H9 (cell line): ENCODE results near the gene PRR33. TPM values are rescaled to one million over a fixed set of nuclear protein-coding genes. Genes with fewer than 3 reads are reported as not detected.

ENCODE experiments used
- DNase-seq: peaks from one replicate; pipeline ENCODE4 v3.0.0-alpha.2; 2017
- H2AFZ ChIP-seq: one replicate; pipeline ENCODE4 v1.6.1; 2013; ENCODE audit warnings: mild to moderate bottlenecking, low read length, control low read depth, moderate library complexity
- H2AK5ac ChIP-seq: 2 replicates; pipeline ENCODE4 v1.6.1; 2013; ENCODE audit warnings: low read length, control low read depth, mixed read lengths; ENCODE audit not compliant: insufficient read length
- H2BK120ac ChIP-seq: one replicate; pipeline ENCODE4 v1.6.1; 2013; ENCODE audit warnings: low read depth, mild to moderate bottlenecking, low read length, control low read depth, inconsistent platforms; ENCODE audit not compliant: poor library complexity, severe bottlenecking
- H2BK12ac ChIP-seq: 2 replicates; pipeline ENCODE4 v1.6.1; 2013; ENCODE audit warnings: low read length, control low read depth, mixed read lengths, low read depth; ENCODE audit not compliant: insufficient read length
- H2BK15ac ChIP-seq: 2 replicates; pipeline ENCODE4 v1.6.1; 2013; ENCODE audit warnings: low read depth, low read length, control low read depth
- H2BK20ac ChIP-seq: one replicate; pipeline ENCODE4 v1.6.1; 2013; ENCODE audit warnings: low read depth, mild to moderate bottlenecking, low read length, control low read depth, inconsistent platforms; ENCODE audit not compliant: poor library complexity, severe bottlenecking
- H2BK5ac ChIP-seq: 2 replicates; pipeline ENCODE4 v1.6.1; 2013; ENCODE audit warnings: low read length, control low read depth, mixed read lengths; ENCODE audit not compliant: insufficient read length
- H3K14ac ChIP-seq: 2 replicates; pipeline ENCODE4 v1.6.1; 2013; ENCODE audit warnings: low read length, control low read depth; ENCODE audit not compliant: insufficient read depth
- H3K18ac ChIP-seq: 2 replicates; pipeline ENCODE4 v1.6.1; 2013; ENCODE audit warnings: low read depth, mild to moderate bottlenecking, mixed read lengths, low read length, control low read depth; ENCODE audit not compliant: insufficient read length
- H3K23ac ChIP-seq: 2 replicates; pipeline ENCODE4 v1.6.1; 2013; ENCODE audit warnings: low read length, control low read depth, mixed read lengths, low read depth; ENCODE audit not compliant: insufficient read length
- H3K23me2 ChIP-seq: 2 replicates; pipeline ENCODE4 v1.6.1; 2013; ENCODE audit warnings: low read depth, mild to moderate bottlenecking, mixed read lengths, low read length, control low read depth; ENCODE audit not compliant: insufficient read length, poor library complexity, severe bottlenecking
- H3K27ac ChIP-seq: 2 replicates; pipeline ENCODE4 v1.5.1; 2013; ENCODE audit warnings: low read length, control low read depth, mixed read lengths, low read depth; ENCODE audit not compliant: insufficient read length
- H3K27me3 ChIP-seq: 2 replicates; pipeline ENCODE4 v1.6.1; 2013; ENCODE audit warnings: low read length, control low read depth, inconsistent platforms; ENCODE audit not compliant: insufficient read depth
- H3K4ac ChIP-seq: 2 replicates; pipeline ENCODE4 v1.6.1; 2013; ENCODE audit warnings: low read depth, mild to moderate bottlenecking, control low read depth, inconsistent platforms, low read length, moderate library complexity
- H3K4me1 ChIP-seq: 2 replicates; pipeline ENCODE4 v1.6.1; 2013; ENCODE audit warnings: low read length, control low read depth, inconsistent platforms; ENCODE audit not compliant: insufficient read depth
- H3K4me2 ChIP-seq: 2 replicates; pipeline ENCODE4 v1.6.1; 2013; ENCODE audit warnings: low read length, control low read depth, mixed read lengths; ENCODE audit not compliant: insufficient read length, insufficient read depth
- H3K56ac ChIP-seq: 2 replicates; pipeline ENCODE4 v1.6.1; 2013; ENCODE audit warnings: low read depth, mild to moderate bottlenecking, mixed read lengths, low read length, control low read depth; ENCODE audit not compliant: insufficient read length
- H3K79me1 ChIP-seq: 2 replicates; pipeline ENCODE4 v1.6.1; 2013; ENCODE audit warnings: low read depth, mild to moderate bottlenecking, moderate library complexity, low read length, control low read depth, inconsistent platforms; ENCODE audit not compliant: insufficient read depth, poor library complexity, severe bottlenecking
- H3K79me2 ChIP-seq: 2 replicates; pipeline ENCODE4 v1.6.1; 2013; ENCODE audit warnings: low read length, control low read depth, inconsistent platforms; ENCODE audit not compliant: insufficient read depth
- H3K9ac ChIP-seq: 2 replicates; pipeline ENCODE4 v1.6.1; 2013; ENCODE audit warnings: low read length, control low read depth, mixed read lengths; ENCODE audit not compliant: insufficient read length; ENCODE audit errors: extremely low read depth
- H3K9me3 ChIP-seq: one replicate; pipeline ENCODE4 v1.6.1; 2013; ENCODE audit warnings: low read depth, low read length, inconsistent platforms; ENCODE audit not compliant: control insufficient read depth
- H3T11ph ChIP-seq: one replicate; pipeline ENCODE4 v1.6.1; 2013; ENCODE audit warnings: mild to moderate bottlenecking, low read length, control low read depth, inconsistent platforms
- H4K20me1 ChIP-seq: one replicate; pipeline ENCODE4 v1.6.1; 2013; ENCODE audit not compliant: control insufficient read depth, insufficient read length, insufficient read depth
- H4K5ac ChIP-seq: 2 replicates; pipeline ENCODE4 v1.6.1; 2013; ENCODE audit warnings: low read depth, mild to moderate bottlenecking, mixed read lengths, low read length, control low read depth; ENCODE audit not compliant: insufficient read length
- H4K8ac ChIP-seq: replicated peaks from 2 replicates; pipeline ENCODE4 v1.6.1; 2013; ENCODE audit warnings: low read length, control low read depth, mixed read lengths, low read depth; ENCODE audit not compliant: insufficient read length
- H4K91ac ChIP-seq: 2 replicates; pipeline ENCODE4 v1.6.1; 2013; ENCODE audit warnings: low read depth, mild to moderate bottlenecking, moderate library complexity, mixed read lengths, low read length, control low read depth; ENCODE audit not compliant: insufficient read length
- H3K27ac Mint-ChIP-seq, 3 experiments: 2 replicates in 2 of 3; 3 replicates in 1 of 3; pipeline ENCODE4 v1.8.0; 2020 to 2021; ENCODE audit warnings: mixed read lengths in 3 of 3, mild to moderate bottlenecking in 1 of 3, moderate library complexity in 1 of 3
- H3K27me3 Mint-ChIP-seq: 2 replicates; pipeline ENCODE4 v1.8.0; 2021; ENCODE audit warnings: low read depth, mild to moderate bottlenecking, moderate library complexity, mixed read lengths
- H3K36me3 Mint-ChIP-seq, 3 experiments: 2 replicates in 2 of 3; 3 replicates in 1 of 3; pipeline ENCODE4 v1.8.0; 2020 to 2021; ENCODE audit warnings: low read depth in 3 of 3, mixed read lengths in 3 of 3; ENCODE audit not compliant: insufficient read depth in 1 of 3
- H3K4me1 Mint-ChIP-seq, 2 experiments: 2 replicates each; pipeline ENCODE4 v1.8.0; 2020; ENCODE audit warnings: mixed read lengths in 2 of 2
- H3K4me3 Mint-ChIP-seq, 2 experiments: 2 replicates in 1 of 2; 3 replicates in 1 of 2; pipeline ENCODE4 v1.8.0; 2020 to 2021; ENCODE audit warnings: mild to moderate bottlenecking in 2 of 2, mixed read lengths in 2 of 2, moderate library complexity in 1 of 2
- H3K9me3 Mint-ChIP-seq, 2 experiments: 2 replicates in 1 of 2; 3 replicates in 1 of 2; pipeline ENCODE4 v1.8.0; 2020; ENCODE audit warnings: mild to moderate bottlenecking in 2 of 2, mixed read lengths in 2 of 2, moderate library complexity in 1 of 2
- CTCF ChIP-seq: fragments of 200-600 bp; sonication (generic); conservative IDR thresholded peaks from 3 replicates; pipeline ENCODE4 v1.8.0; 2021; ENCODE audit warnings: antibody characterized with exemption, mild to moderate bottlenecking
- WGBS: extraction: QIAGEN DNeasy Blood & Tissue Kit; methylation state at CpG from one replicate; pipeline ENCODE4 v1.1.7; 2013; ENCODE audit warnings: missing lambda C conversion rate, low lambda C conversion rate, mixed read lengths; ENCODE audit not compliant: insufficient read length; ENCODE audit errors: extremely low coverage; 5-methylcytosine and 5-hydroxymethylcytosine counted together
- total RNA-seq: library from RNA; stranded (reverse); gene quantifications from 2 replicates; pipeline ENCODE4 v1.2.1, GENCODE V29; 2021

The PRR33 gene
- total RNA-seq, 1 experiment from 2014 or later, result not detected

GRCh38 chr11:1868636-1869291, 22.9 kb downstream of the PRR33 start:
- no CpG with 5 or more reads among the region's 25 CpGs for WGBS
- no peak overlapping the region for H3K27ac Mint-ChIP-seq
- no peak overlapping the region for H3K27ac ChIP-seq

More at GRCh38 chr11:1868636-1869291, 22.9 kb downstream of the PRR33 start:
- no peak overlapping the region for H3K18ac ChIP-seq
- H3K27me3 Mint-ChIP-seq, result peaks cover 29% of the 10 kb centered on the region
- no peak overlapping the region for H4K8ac ChIP-seq
- H3K9me3 ChIP-seq, result no peaks in the 10 kb centered on the region
- no peaks in the 10 kb centered on the region for H3K36me3 Mint-ChIP-seq
- no peak overlapping the region for H3K4me3 Mint-ChIP-seq
- H3K4me2 ChIP-seq, result no peak overlapping the region
- H4K20me1 ChIP-seq, result no peaks in the 10 kb centered on the region
- no peak overlapping the region for H3K56ac ChIP-seq
- H3T11ph ChIP-seq, result no peak overlapping the region
- no peak overlapping the region for H3K4ac ChIP-seq
- no peak overlapping the region for H3K23ac ChIP-seq
- no peak overlapping the region for H2BK20ac ChIP-seq
- no peaks in the 10 kb centered on the region; a peak in 1 of 5 replicates for H3K9me3 Mint-ChIP-seq
- H2AFZ ChIP-seq, result no peak overlapping the region
- no peak overlapping the region for H3K14ac ChIP-seq
- no peak overlapping the region for H2AK5ac ChIP-seq
- H3K4me1 Mint-ChIP-seq, result peaks cover 3 to 12% of the 10 kb centered on the region in 2 experiments
- H2BK5ac ChIP-seq, result no peak overlapping the region
- no peak overlapping the region for H4K91ac ChIP-seq
- H3K9ac ChIP-seq, result no peak overlapping the region
- H2BK120ac ChIP-seq, result no peak overlapping the region
- no peak overlapping the region for H2BK15ac ChIP-seq
- no peaks in the 10 kb centered on the region for H3K4me1 ChIP-seq
- no peaks in the 10 kb centered on the region for H3K27me3 ChIP-seq
- no peaks in the 10 kb centered on the region for H3K79me2 ChIP-seq
- H3K23me2 ChIP-seq, result no peaks in the 10 kb centered on the region
- no peaks in the 10 kb centered on the region for H3K79me1 ChIP-seq
- H4K5ac ChIP-seq, result no peak overlapping the region
- no peak for DNase-seq
- TF ChIP-seq CTCF, result no peak
- no peak overlapping the region for H2BK12ac ChIP-seq
